ENCODE measurements around the gene FAM20A.

FAM20A gene

DNA sequence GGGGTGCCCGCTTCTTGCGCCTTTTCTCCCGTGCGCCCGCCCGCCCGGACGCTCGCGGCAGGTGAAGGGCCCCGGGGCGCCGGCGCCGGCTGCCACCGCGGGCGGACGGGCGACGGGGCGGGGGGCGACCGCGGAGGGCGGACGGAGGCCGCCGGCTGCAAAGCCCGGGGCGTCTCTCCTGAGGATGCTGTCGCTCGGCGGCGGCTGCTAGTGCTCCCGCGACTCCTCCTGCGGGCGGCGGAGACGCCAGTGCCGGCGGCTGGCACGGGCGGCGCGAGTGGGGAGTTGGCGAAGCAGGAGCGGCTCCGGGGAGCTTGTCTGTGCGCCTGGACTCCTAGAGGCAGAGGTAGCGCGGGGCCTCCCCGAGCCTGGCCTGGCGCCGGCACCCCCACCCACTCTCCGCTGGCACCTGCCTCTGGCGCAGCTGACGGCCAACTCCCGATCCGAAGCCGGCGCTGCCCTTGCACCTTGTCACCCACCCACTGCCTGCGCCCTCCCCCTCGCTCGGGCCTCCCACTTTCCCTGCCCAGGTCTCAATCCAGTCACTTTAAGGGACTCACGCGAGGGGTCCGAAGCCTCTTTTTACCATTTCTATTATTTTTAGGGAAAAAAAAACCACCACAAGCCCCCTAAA lies at the start of gene FAM20A:
FAM20A (minus strand) TSS at position 437 of the 634 bp plus-strand sequence. CDS start 701 bp downstream, outside the sequence.
- DNase-seq (ENCODE audit: low read depth in 2 of 2), result no peak

DNA sequence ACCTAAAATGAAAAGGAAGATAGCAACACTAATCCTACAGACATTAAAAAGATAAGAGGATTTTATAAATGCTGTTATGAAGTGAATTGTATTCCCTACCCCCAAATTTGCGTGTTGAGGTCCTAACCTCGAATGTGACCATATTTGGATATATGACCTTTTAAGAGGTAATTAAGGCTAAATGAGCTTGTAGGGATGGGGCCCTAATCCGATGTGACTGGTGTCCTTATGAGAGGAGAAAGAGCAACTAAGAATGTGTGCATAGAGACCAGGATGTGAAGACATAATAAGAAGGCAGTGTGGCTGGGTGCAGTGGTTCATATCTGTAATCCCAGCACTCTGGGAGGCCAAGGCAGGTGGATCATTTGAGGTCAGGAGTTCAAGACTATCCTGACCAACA lies 48.2 kb upstream of the FAM20A start:
- DNase-seq (ENCODE audit: low read depth in 2 of 2), result no peak

DNA sequence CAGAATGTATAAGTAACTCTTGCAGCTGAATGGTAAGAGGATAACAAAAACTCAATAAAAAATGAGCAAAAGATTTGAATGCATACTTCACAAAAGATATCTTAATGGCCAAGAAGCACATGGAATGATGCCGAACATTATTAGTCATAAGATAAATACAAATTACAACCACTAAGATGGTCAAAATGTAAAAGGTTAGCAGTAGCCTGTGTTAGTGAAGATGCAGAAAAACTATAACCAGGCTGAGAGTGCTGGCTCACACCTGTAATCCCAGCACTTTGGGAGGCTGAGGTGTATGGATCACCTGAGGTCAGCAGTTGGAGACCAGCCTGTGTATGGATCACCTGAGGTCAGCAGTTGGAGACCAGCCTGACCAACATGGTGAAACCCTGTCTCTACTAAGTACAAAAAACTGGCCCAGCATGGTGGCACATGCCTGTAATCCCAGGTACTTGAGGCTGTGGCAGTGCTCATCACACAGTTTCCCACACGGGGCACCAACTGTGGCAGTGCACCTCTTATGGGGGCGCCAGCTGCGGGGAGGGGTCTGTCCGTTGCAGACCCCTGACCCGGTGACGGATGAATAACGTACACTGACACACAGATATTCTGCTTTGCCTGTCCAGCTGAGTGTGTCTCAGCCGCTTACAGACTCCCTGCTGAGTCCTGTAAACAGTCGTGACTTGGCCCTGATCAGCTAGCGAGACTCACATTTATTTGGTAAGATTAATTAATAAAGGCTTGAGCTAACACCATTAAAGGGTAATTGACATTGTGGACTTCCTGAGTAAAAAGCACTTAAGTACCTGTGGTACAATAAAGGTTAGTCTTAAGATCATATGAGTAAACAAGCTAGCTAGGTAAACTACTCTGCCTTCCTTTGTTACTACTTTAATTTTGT lies 45.7 kb upstream of the FAM20A start:
- DNase-seq (ENCODE audit: low read depth in 2 of 2), result no peak

DNA sequence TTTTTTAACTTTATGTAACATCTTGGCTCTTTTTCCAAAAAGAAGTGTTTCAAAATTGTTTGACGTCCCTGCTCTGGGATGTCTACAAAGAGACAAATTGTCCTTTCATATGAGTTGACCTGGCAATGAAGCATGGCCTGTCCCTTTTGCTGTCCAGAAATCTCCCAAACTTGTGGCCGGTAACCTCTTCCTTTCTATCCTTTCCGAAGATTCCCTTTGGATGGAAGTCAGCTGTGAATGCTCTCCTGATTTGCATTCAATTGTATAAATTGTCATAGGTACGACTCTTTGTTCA lies 40.9 kb upstream of the FAM20A start:
- DNase-seq (ENCODE audit: low read depth in 2 of 2), result no peak

DNA sequence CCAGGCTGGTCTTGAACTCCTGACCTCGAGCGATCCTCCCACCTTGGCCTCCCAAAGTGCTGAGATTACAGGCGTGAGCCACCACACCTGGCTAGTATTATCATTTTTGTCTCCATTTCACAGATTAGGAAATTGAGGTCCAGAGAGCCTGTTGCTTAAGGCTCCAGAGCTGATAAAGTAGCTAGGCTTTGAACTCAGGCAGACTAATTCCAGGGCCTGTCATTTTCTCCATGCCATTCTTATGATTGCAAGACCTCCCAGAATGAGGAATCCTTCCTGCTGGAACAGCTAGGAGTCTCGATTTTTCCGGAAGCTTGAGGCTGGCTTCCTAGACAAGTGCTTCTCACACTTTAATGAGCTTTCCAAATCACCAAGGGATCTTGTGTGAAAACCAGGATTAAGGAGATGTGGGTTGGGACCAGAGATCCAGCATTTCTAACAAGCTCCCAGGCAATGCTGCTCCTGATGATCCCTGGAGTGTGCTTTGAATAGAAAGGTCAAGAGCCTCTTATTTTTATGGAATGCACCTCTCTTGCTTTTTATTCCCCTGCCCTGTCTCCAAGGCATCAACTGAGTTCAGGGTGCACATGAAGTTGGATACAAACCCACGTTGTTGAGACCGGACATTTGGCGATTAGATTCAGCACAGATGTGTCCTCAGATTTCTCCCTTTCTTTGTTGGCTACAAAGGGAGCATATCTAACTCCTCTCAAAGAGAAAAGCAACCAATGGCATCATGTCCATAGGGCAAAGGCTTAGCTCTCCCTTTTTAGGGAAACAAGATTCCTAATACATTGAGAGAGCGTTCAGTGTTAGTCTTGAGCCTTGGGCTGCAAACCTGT lies 40.3 kb upstream of the FAM20A start:
- no peak for DNase-seq (ENCODE audit: low read depth in 2 of 2)

DNA sequence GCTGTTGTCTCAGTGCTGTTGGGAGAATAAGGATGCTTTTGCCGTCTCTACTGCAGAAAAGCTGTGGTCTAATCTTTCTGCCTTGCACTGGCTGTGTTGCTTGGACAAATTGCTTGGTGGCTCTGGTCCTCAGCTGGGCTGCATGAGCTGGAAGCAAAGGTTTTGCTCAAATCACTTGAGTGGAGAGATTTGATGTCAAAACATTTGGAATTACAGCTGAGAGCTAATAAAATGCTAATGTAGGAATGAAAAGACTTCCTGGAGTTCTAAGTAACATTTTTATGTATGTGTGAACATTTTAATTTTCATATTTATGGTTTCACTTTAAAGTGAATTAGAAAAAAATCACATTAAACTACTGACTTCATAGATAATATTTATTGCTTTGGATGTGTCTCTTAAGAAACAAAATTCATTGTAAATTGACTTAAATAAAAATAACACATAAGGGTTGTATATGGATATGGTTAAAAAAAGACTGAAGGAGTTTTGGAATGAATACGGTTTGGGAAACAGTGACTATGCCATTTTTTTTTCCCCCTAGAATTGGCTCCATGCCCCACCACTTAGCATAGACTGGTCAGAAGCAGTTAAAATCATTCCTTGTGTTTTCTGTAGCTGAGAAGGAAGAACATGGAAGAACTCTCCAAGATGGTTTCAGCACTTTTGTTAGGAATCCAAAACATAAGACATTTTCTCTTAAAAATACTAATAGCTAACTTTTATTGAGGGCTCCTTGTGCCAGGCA lies 39.2 kb upstream of the FAM20A start:
- no peak for DNase-seq (ENCODE audit: low read depth in 2 of 2)

DNA sequence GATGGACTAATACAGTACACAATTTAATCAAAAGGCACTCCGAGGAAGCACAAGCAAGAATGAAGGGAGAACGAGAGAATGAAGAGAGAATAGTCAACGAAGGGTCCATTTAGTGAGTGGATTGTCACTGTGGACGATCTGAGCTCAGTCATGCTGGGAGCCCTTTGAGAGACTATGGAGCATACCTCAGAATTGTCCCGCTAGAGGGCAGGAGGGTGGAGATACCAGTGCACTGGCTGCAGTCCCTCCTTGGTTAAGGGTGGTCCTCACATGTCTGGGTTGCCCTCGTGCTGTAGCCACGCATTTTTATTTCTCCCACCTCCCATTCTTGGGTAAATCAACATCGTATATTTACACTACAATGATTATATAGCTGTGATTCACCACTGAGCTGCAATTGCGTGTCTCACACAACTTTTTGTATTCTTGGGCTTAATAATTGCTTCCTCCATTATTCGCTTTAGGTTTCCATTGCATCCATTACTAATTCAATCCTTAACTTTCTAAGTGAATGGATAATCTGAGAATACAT lies 33.2 kb upstream of the FAM20A start:
- DNase-seq (ENCODE audit: low read depth in 2 of 2), result no peak

DNA sequence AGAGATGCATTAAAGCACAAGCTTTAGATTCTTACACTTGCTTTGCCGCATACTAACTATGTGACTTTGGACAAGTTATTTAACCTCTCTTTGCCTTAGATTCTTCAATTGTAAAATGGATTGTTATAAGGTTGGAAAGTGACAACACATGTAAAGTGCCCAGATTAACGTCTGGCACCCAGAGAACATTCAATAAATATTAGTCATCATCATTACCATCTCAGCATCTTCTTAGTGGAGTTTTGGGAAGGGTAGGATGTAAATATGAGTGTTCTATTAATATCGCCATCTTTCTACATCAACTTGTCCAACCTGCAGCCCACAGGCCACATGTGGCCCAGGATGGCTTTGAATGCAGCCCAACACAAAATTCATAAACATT lies 27.4 kb upstream of the FAM20A start:
- DNase-seq (ENCODE audit: low read depth in 2 of 2), result no peak

DNA sequence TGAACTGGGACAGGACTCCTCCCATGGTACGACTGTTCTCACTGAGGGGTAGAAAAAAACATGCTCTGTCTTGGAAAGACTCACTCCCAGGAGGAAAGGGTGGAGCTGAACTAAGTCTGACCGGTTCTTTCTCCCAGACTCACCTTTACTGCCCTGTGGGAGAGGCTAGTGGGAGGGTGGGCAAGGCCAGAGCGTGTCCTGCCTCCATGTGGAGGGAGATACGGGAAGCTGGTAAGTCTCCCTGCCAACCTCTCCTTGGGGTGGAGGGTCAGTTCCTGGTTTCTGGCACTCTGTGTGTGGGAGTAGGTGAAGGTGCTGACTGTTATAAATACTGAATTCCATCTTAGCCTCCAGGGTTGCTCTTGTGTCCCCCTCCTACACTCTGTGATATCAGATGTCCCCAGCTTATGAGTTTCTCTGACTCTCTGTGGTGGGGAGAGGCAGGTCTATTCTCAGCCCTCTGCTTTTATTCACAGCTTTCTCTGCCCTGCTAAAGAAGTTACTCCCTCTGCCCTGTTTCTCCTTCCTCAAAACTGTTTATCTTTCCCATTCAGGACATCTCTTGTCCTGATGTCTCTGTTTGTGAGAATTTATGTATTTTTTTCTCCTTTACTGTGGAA lies 26.9 kb upstream of the FAM20A start:
- DNase-seq (ENCODE audit: low read depth in 2 of 2), result no peak

DNA sequence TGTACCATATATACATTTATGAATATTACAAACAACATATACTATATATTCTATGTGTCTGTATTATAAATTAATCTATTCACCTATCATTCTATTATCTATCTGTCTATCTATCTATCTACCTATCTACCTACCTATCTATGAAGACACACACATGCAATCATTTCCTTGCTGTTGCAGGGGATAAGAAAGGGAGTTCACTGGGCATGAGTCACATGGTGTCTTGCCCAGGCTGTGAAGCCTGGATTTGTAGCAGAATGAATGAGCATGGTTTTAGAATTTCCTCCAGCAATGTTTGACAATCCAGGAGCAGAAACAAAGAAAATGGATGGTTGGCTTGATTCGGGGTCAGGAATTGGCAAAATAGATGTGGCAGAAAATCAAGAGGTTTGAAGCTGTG lies 23.2 kb upstream of the FAM20A start:
- no peak for DNase-seq (ENCODE audit: low read depth in 2 of 2)

DNA sequence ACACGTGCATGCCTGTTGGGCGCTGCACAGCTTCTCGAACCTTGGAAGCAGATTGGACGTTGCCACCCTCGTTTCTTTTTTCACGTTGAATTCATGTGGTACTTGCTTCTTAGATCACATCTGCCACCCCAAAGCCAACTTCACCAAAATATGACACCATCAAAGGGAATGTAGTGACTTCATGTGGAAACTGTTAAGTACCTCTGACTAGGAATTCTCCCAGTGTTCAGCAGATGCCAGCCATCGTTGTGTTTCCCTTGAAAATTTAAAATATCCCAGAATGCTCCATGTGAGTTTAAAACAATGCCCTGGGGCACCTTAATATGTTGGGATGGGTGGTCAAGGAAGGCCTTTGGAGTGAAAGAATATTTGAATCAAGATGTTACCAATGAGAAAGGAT lies 22.6 kb upstream of the FAM20A start:
- DNase-seq (ENCODE audit: low read depth in 2 of 2), result no peak

DNA sequence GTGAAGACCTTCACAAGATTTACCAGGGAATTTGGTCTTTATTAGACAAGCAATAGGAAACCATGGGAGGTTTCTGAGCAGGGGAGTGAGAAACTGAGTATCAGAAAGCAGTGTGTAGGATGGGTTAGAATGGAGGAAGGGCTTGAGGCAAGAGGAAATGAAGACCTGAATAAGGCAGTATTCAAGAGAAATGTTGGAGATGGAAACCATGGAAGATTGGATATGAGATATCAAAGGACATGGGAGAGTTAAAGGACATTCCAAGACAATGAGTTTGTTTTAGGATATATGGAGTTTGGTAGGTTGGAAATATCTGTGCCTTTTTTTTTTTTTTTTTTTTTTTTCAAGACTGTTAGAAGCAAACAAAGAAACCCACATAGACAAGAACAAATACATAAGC lies 21.3 kb upstream of the FAM20A start:
- no peak for DNase-seq (ENCODE audit: low read depth in 2 of 2)

DNA sequence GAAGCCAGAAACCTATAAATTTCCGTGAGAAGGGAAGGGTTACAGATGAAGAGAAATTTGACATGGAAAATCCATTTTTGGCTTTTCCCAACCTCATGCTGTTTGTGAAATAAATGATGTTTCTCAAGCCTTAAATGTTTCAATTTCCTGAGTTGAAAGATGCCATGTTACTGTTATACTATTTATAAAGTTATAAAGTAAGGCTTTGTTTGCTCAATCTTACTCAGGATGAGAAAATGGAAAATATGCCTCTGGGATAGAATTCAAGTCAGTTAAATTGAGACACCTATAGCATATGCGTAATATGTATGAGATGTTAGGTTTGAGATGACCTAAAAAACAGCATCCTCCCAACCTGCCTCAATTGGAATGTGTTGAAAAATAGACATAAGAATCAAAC lies 19.9 kb upstream of the FAM20A start:
- DNase-seq (ENCODE audit: low read depth in 2 of 2), result no peak

DNA sequence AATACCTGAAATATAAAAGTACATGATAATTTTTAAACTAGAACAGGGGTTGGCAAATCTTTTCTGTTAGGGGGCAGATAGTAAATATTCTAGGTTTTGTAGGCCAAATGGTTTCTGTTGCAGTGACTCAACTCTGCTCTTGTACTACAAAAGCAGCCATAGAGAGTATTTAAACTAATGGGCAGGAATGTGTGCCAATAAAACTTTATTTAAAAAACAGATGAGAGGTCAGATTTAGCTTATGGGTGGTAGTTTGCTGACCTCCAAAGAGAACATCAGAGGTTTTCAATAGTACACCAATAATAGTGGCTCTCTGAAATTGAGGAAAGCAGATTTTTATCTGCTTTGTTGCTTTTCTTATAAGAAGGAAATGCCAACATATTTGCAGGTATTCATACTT lies 15.2 kb upstream of the FAM20A start:
- DNase-seq (ENCODE audit: low read depth in 2 of 2), result no peak

DNA sequence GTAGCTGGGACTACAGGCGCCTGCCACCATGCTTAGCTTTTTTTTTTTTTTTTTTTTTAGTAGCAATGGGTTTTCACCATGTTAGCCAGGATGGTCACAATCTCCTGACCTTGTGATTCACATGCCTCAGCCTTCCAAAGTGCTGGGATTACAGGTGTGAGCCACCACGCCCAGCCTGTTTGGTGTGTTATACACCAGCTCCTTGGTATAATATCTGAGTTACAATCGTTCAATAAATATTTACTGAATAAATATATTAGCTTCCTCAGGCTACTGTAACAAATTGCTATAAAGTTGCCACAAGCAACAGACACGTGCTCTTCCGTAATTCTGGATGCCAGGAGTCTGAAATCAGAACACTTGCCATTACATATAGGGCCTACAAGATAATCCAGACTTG lies 13.6 kb upstream of the FAM20A start:
- no peak for DNase-seq (ENCODE audit: low read depth in 2 of 2)

DNA sequence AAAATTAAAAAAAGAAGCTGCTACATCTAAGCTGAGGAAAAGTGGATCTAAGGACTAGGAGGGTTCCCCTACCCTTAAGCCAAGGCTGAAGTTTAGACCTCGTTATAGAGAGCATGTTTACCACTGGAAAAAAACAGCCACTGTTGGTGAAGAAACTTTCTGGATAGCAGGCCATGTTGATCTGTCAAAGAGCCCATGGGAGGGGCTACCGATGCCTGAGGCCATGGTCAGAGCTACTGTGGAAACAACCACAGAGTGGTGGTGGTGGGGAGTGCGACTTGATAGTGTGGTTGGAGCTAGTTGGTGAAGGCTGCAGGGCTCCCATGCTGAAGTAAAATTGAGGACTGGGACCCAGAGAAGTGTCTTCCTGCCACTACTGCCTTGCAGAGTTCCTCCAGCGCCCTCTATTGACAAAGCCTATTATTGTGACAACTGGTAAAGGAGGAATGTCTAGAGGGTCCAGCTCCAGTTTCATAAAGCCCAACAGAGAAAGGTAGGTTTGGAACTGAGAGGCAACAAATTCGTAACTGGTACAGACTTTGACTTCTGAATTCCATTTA lies 12.7 kb upstream of the FAM20A start:
- no peak for DNase-seq (ENCODE audit: low read depth in 2 of 2)

DNA sequence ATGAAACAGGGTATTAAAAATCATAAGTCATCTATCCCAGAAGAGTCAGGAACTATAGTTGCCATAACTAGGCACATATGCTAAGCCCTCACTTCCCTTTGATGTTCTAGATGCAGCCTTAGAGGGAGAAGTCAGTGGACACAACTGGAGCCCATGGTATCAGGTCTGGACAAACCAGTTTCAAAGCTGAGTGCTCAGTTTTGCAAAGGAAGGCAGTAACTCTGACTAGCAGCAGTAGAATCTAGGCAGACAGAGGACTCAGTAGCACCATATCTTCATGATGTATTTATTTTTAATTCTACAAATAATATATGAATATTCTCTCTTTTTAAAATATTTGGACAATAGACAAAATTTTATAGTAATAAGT lies 11.7 kb upstream of the FAM20A start:
- no peak for DNase-seq (ENCODE audit: low read depth in 2 of 2)

DNA sequence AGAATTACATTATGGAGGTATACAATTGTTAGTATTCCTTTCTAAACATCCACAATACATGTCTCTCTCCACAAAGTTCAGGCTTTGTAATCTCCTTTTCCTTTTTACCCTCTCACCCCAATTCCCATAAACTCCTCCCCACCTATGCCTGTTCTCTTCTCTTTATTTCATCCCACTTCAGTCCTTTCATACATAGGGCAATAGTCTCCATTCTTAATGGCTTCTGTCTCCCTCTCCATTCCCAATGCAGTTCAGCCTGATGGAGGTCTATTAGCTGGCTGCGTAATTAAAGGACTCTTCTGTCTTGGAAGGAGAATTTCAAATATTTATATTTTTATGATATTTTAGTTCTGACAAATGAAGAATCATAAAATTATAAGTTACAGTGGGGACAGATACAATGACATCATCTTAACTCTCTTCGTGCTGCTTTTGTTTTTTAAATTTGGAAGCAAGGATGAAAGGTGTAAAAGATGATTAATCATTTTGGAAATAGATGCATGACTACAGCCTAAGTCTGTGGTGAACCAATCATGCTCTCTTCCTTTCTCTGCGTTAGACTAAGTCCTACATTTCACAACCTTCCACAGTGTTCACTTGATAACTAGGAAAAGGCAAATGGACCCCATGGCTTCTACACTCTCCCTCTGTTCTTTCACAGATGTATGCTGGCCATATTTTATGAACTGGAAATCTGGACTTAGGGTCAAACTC lies 11.2 kb upstream of the FAM20A start:
- DNase-seq (ENCODE audit: low read depth in 2 of 2), result no peak

DNA sequence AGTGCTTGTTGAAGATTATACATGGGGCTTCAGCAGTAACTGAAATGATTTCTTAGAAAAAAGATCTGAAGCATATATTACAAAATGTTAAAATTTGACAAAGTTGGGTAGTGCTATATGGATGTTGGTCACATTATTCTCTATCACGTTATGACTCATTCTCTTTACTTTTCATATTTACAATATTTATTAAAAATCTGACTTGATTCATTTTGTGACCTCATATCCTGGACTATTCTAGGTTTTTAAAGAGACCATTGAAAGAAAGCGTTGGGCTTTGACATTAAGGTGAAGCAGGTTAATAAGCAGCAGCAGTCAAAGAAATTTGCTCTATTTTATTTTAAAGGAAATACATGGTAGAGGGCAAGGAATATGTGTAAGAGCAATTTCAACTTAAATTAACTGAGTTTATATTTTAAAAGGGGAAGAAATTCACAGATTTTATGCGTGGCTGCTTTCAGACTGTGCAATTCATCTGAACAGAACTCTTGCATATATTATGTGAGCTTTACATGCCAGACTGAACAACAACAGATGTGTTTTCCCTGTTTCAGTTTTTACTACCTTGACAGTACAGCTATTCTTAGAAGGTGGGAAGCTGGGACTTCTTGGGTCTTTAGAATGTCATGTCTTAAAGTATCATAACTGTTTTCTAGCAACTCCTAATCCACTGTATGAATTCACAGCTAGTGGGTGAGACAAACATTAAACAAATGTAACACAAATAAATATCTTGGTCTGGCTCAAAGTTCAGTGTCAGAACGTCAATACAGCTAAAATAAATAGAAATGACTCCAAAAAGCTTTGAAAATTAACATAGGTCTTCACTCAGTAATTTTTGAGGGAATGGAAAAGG lies 10.4 kb upstream of the FAM20A start:
- DNase-seq (ENCODE audit: low read depth in 2 of 2), result no peak

Data from activated CD8-positive, alpha-beta memory T cell treated with anti-CD3 and anti-CD28 coated beads for 4 hours (primary cell).